Measurements from ENCODE around the gene TEX10. TPM values are rescaled to one million over a fixed set of nuclear protein-coding genes. Genes with fewer than 3 reads are reported as not detected.
A peak's percentile ranks its signal among the peaks of the same experiment; 100 is the strongest.

The TEX10 gene
- total RNA-seq, 1 donor = 41.6 TPM

DNA sequence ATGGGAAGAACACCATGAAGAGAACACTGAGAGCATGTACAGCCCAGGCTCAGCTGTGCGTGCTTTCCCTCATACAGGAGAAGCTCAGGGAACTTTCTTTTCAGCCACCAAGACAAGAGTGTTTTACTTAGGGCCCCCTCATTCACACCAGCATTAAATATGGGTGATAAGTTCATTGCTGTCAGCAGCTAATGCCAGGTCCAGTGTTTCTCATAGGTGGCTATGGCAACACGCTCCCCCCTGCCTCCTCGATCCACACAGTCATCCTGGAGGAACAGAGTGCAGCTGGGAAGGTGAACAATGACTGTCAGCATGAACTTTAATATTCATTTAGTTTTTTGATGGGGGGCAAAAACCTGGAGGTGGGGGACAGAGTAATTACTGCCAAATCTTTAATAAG is 54.4 kb downstream of the TEX10 start:
- no peak overlapping the region for H3K4me3 ChIP-seq (ENCODE audit: low read depth, low read length)
- DNase-seq (ENCODE audit: low read depth) = no peak
- TF ChIP-seq, protein P1, sequence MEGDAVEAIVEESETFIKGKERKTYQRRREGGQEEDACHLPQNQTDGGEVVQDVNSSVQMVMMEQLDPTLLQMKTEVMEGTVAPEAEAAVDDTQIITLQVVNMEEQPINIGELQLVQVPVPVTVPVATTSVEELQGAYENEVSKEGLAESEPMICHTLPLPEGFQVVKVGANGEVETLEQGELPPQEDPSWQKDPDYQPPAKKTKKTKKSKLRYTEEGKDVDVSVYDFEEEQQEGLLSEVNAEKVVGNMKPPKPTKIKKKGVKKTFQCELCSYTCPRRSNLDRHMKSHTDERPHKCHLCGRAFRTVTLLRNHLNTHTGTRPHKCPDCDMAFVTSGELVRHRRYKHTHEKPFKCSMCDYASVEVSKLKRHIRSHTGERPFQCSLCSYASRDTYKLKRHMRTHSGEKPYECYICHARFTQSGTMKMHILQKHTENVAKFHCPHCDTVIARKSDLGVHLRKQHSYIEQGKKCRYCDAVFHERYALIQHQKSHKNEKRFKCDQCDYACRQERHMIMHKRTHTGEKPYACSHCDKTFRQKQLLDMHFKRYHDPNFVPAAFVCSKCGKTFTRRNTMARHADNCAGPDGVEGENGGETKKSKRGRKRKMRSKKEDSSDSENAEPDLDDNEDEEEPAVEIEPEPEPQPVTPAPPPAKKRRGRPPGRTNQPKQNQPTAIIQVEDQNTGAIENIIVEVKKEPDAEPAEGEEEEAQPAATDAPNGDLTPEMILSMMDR (IDR thresholded peaks at IDR 0.05; ENCODE audit: insufficient read depth, low read length) = no peak

DNA sequence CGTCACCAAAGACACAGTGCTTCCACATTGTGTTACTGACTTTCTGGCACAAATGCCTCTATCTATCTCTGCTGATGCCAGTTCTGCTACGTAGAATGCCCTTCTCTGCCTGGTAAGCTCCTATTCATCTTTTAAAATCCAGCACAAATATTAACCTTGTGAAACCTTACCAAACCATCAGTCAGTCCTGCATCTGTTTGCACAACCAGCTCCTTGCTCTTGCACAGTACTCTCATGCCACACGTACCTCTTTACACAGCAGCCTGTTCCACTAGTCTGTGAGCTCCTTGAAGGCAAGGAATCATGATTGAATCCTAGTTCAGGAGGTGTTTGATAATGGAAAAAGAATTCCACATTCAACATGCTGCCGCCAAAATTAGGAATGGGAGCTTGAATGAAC is 56.3 kb downstream of the TEX10 start:
- TF ChIP-seq, protein P1 (IDR thresholded peaks at IDR 0.05; ENCODE audit: insufficient read depth, low read length) = no peak

DNA sequence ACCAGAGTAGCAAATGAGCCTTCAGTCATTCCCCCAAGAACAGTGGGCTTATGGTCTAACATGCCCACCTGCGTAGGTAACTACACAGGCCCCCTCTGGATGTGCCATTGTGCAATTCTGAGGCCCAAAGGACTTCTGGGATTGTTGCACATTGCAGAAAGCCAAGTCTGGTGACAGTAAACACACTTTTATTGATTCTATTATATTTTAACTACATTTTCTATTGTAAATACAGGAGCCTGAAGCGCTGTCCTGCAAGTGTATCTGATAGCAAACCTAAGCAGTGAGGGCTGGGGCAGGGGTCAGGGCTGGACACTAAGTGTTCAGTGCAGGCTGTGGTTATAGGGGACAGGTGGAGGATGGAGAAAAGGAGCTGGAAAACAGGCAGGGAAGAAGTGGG is 57.5 kb downstream of the TEX10 start:
- DNase-seq (ENCODE audit: low read depth) = no peak
- TF ChIP-seq, protein P1 (IDR thresholded peaks at IDR 0.05; ENCODE audit: insufficient read depth, low read length) = no peak
- no peak overlapping the region for H3K4me3 ChIP-seq (ENCODE audit: low read depth, low read length)

More for the DNA sequence above, 56.3 kb downstream of the TEX10 start:
- no peak for DNase-seq (ENCODE audit: low read depth)
- H3K4me3 ChIP-seq (ENCODE audit: low read depth, low read length) = no peak overlapping the region

DNA sequence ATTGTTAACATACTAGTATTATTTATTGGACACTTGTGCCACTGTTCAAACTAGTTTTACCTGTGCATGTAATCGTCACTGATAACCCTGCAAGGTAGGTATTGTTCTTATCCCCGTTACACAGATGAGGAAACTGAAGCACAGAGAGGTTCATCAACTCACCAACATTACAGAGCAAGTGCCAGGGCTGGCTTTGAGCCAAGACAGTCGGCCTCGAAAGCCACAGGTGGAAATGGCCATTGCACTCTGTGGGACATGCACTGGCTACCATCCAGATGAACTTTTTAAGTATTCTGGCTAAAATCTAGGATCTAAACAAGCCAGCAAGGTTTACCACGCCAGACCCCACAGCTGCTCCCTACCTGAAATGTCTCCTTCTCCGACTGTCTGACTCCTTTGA is 57.9 kb downstream of the TEX10 start:
- TF ChIP-seq, protein P1 (IDR thresholded peaks at IDR 0.05; ENCODE audit: insufficient read depth, low read length) = no peak
- no peak for DNase-seq (ENCODE audit: low read depth)

DNA sequence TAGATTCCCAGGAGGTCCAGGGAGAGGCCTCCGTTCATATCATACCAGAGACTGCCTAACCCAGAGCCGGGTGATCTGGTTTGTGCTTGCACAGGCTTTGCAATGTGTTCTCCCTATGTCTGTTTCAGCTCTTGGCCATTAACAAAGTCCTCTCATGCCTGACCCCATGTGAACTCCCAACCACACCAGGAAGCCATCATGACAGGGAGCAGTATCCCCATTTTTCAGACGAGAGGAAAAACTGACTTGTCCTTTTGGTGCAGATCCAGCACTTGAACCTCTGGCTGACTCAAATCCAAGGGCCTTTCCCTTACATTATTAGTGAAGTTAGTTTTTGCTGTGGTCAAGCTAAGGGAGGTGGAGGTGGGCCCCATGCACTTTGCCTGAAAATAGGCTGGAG is 58.4 kb downstream of the TEX10 start:
- H3K4me3 ChIP-seq (ENCODE audit: low read depth, low read length) = no peak overlapping the region
- peak; percentile 27 for DNase-seq (ENCODE audit: low read depth)
- TF ChIP-seq, protein P1 (IDR thresholded peaks at IDR 0.05; ENCODE audit: insufficient read depth, low read length) = no peak

More for the DNA sequence above, 57.9 kb downstream of the TEX10 start:
- H3K4me3 ChIP-seq (ENCODE audit: low read depth, low read length) = no peak overlapping the region

DNA sequence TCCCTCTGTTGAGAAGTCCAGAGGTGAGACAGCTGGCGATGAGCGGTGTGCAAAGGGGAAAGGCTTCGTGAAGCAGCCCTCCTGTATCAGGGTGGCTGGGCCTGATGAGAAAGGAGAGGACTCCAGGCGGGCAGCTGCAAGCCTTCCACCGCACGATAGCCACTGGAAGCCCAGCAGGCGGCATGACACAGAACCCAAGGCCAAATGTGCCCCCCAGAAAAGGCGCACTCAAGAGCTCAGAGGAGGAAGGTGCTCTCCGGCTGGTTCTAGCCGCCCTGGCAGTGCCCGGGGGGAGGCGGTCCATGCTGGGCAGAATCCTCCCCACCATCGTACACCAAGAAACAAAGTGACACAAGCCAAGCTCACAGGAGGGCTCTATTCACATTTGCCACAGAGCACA is 60.3 kb downstream of the TEX10 start:
- H3K4me3 ChIP-seq (ENCODE audit: low read depth, low read length) = no peak overlapping the region
- DNase-seq (ENCODE audit: low read depth) = no peak
- TF ChIP-seq, protein P1 (IDR thresholded peaks at IDR 0.05; ENCODE audit: insufficient read depth, low read length) = no peak

DNA sequence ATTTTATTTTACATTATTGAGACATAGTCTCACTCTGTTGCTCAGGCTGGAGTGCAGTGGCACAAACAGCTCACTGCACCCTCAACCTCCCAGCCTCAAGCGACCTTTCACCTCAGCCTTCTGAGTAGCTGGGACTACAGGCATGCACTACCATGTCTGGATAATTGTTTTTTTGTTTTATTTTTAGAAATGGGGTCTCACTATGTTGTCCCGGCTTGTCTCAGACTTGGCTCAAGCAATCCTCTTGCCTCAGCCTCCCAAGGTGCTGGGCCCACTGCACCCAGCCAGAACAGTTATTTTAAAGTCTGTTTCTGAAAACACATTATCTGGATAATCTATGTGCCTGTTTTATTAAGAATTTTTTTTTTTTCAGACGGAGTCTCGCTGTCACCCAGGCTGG is 62.0 kb downstream of the TEX10 start:
- no peak overlapping the region for H3K4me3 ChIP-seq (ENCODE audit: low read depth, low read length)
- TF ChIP-seq, protein P1 (IDR thresholded peaks at IDR 0.05; ENCODE audit: insufficient read depth, low read length) = no peak
- DNase-seq (ENCODE audit: low read depth) = no peak
